ENCODE results near the gene SPEM1.

The SPEM1 gene

GRCh38 chr17:7403043-7403726, 16.9 kb upstream of the SPEM1 start:
- DNase-seq = no peak

- DNase-seq = no peak
Measured at GRCh38 chr17:7403727-7403976, 16.5 kb upstream of the SPEM1 start.

- DNase-seq = peak; percentile 90
Measured at GRCh38 chr17:7403977-7404736, 16.0 kb upstream of the SPEM1 start, which contains the start of gene TMEM256. Gene TMEM256 (minus strand): TSS chr17:7404097. CDS start chr17:7404084, 13 bp downstream.

- DNase-seq = no peak
Measured at GRCh38 chr17:7404737-7405349, 15.3 kb upstream of the SPEM1 start.

GRCh38 chr17:7405350-7406234, 14.5 kb upstream of the SPEM1 start:
- no peak for DNase-seq

GRCh38 chr17:7406235-7406825, 13.8 kb upstream of the SPEM1 start:
- peak; percentile 9 for DNase-seq

GRCh38 chr17:7407082-7407481, 13.0 kb upstream of the SPEM1 start:
- DNase-seq = no peak

- no peak for DNase-seq
Measured at GRCh38 chr17:7407485-7408251, 12.5 kb upstream of the SPEM1 start, which contains the start of gene NLGN2. Gene NLGN2 (plus strand): TSS chr17:7407845. CDS start chr17:7408256, 411 bp downstream.

- DNase-seq = no peak
Measured at GRCh38 chr17:7408252-7408727, 11.8 kb upstream of the SPEM1 start.

GRCh38 chr17:7408863-7409262, 11.3 kb upstream of the SPEM1 start:
- DNase-seq = no peak

GRCh38 chr17:7409716-7410115, 10.4 kb upstream of the SPEM1 start:
- DNase-seq = no peak

GRCh38 chr17:7410634-7411426, 9.3 kb upstream of the SPEM1 start:
- no peak for DNase-seq

GRCh38 chr17:7411427-7411750, 8.7 kb upstream of the SPEM1 start:
- DNase-seq = no peak

- DNase-seq = no peak
Measured at GRCh38 chr17:7413346-7413985, 6.7 kb upstream of the SPEM1 start.

- DNase-seq = no peak
Measured at GRCh38 chr17:7414837-7415236, 5.3 kb upstream of the SPEM1 start.

GRCh38 chr17:7415784-7416183, 4.3 kb upstream of the SPEM1 start:
- no peak for DNase-seq

GRCh38 chr17:7416323-7416722, 3.8 kb upstream of the SPEM1 start:
- no peak for DNase-seq

- DNase-seq = no peak
Measured at GRCh38 chr17:7417056-7417655, 3.0 kb upstream of the SPEM1 start.

- no peak for DNase-seq
Measured at GRCh38 chr17:7418472-7419152, 1.5 kb upstream of the SPEM1 start.

GRCh38 chr17:7421186-7421585, 1.1 kb downstream of the SPEM1 start:
- no peak for DNase-seq

All from NCI-H2107 (cell line).